HCT116 (cell line): ENCODE results near the gene MAEA.

Experiments
- EZH2 ChIP-seq: fragments of 200-600 bp; sonication (generic); IDR thresholded peaks from 2 replicates; pipeline ENCODE4 v1.6.1; 2017; ENCODE audit warnings: antibody characterized with exemption, mixed run types
- FOSL1 ChIP-seq: IDR thresholded peaks from 2 replicates; pipeline ENCODE4 v1.6.1; 2012; ENCODE audit warnings: low read depth
- RAD21 ChIP-seq: IDR thresholded peaks from 2 replicates; pipeline ENCODE4 v1.6.1; 2012; ENCODE audit warnings: low read depth, mild to moderate bottlenecking
- TF ChIP-seq, protein P1 (sequence below), 3 experiments: fragments of 200-600 bp in 1 of 3; sonication (generic) in 1 of 3; IDR thresholded peaks in 2 of 3; conservative IDR thresholded peaks in 1 of 3; 2 replicates each; pipeline ENCODE4 v1.5.1; 2012 to 2017; ENCODE audit warnings: low read depth in 2 of 3, low read length in 2 of 3, antibody characterized with exemption in 1 of 3, borderline replicate concordance in 1 of 3, control low read depth in 1 of 3, mild to moderate bottlenecking in 1 of 3, mixed read lengths in 1 of 3, mixed run types in 1 of 3, moderate library complexity in 1 of 3; ENCODE audit not compliant: insufficient read depth in 1 of 3

- TF ChIP-seq, protein P1, sequence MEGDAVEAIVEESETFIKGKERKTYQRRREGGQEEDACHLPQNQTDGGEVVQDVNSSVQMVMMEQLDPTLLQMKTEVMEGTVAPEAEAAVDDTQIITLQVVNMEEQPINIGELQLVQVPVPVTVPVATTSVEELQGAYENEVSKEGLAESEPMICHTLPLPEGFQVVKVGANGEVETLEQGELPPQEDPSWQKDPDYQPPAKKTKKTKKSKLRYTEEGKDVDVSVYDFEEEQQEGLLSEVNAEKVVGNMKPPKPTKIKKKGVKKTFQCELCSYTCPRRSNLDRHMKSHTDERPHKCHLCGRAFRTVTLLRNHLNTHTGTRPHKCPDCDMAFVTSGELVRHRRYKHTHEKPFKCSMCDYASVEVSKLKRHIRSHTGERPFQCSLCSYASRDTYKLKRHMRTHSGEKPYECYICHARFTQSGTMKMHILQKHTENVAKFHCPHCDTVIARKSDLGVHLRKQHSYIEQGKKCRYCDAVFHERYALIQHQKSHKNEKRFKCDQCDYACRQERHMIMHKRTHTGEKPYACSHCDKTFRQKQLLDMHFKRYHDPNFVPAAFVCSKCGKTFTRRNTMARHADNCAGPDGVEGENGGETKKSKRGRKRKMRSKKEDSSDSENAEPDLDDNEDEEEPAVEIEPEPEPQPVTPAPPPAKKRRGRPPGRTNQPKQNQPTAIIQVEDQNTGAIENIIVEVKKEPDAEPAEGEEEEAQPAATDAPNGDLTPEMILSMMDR (IDR thresholded peaks at IDR 0.05 in 2 of 3, conservative IDR thresholded peaks at IDR 0.05 in 1 of 3; ENCODE audit: borderline replicate concordance in 1 of 3, insufficient read depth in 1 of 3, low read depth in 2 of 3, low read length in 2 of 3), result no peak
- TF ChIP-seq EZH2, result no peak
- TF ChIP-seq RAD21, result no peak
- no peak for TF ChIP-seq FOSL1
These were observed 44.7 kb upstream of the MAEA start for GRCh38 chr4:1244978-1245471.
